HG02973 (cell line): ENCODE measurements around the gene PRKAG2.

ENCODE experiments used
- ATAC-seq: cut with Tn5 transposase; IDR thresholded peaks from one replicate; pipeline ENCODE4 v1.9.1; 2021; ENCODE audit warnings: moderate library complexity; ENCODE audit not compliant: unreplicated experiment

The PRKAG2 gene

GRCh38 chr7:151900986-151901621 lies 24.2 kb upstream of the PRKAG2 start:
- no peak for ATAC-seq

DNA sequence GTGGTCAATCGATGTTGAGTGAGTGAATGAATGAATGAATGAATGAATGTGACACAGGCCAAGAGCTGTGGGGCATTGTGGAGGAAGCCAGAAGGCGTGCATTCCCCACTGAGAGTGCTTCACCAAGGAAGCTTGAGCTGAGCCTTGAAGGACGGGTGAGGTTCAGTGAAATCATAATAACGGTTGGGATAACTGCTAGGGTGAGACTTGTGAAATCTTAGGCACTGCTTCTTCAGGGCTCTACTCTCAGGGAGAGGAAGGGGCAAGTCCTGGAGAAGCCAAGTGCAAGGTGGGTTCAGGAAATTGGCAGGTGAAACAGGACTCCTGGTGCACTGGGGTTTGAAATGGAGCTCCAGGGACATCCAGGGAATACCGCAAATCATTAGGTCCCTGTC lies 23.7 kb upstream of the PRKAG2 start:
- ATAC-seq, result no peak

GRCh38 chr7:151899513-151900360 lies 22.8 kb upstream of the PRKAG2 start:
- no peak for ATAC-seq

DNA sequence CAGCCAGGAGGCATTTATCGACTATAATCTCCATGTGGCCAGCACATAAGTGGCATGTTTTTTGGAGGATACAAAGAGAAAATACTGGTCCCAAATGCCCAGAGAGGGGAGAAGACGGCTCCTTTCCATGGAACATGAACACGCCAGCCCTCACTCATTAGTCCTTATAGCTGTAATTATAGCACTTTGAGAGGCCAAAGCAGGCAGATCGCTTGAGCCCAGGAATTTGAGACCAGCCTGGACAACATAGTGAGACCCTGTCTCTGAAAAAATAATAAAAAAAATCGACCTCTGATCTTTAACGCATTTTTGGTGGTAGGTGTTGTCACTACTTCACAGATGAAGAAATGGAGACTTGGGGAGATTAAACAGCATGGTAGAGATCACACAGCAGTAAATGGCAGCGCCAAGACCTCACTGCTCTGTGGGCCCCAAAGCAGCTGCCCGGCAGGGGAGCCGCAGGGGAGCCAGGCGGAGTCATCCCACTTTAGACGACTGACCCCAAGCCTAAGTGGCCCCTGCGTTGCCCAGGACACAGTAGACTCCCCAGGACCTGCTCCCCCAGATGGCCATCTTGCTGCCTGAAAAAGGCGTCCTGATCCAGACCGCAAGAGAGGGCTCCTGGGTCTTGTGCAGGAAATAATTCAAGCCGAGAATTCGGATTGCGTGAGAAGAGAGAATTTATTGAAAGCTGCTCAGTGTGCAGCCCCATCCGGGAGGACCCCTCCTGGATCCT lies 21.2 kb upstream of the PRKAG2 start:
- ATAC-seq, result no peak

GRCh38 chr7:151897161-151897731 lies 20.3 kb upstream of the PRKAG2 start:
- ATAC-seq, result no peak

DNA sequence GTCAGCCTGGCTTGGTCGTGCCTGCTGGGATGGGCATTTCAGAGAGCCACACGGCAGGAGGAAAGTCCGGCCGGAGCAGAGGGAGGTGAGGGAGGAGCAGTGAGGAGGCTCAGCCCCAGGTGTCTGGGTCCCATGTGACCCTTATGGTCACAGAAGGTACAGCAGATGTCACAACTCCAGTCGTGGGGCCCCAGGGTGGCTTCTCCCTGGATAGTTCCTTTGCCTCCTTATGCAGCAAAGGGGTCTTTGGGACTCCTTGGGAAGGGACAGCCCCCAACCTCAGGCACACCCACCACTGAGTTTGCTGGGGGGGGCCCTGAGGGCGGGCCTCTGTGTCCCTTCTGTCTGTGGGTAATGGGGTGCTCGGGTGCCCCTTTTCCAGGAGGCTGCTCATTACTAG lies 19.6 kb upstream of the PRKAG2 start:
- no peak for ATAC-seq

DNA sequence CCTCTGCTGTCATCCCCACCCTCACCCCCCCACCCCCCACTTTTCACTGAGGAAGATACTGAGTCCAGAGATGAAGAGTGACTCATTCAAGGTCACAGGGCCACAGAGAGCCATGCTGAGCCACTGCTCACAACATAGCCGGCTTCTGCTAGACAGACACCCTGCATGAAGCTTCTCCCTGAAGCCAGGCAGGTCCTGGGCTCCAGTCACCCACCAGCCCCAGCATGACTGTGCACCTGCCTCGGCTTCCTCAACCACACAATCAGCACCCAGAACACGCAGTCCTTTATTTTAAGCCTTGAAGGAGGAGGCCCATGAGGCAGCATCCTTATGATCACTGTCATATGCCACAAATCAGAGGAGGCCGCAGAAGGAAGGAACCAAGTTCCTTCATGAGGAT lies 19.2 kb upstream of the PRKAG2 start:
- no peak for ATAC-seq

DNA sequence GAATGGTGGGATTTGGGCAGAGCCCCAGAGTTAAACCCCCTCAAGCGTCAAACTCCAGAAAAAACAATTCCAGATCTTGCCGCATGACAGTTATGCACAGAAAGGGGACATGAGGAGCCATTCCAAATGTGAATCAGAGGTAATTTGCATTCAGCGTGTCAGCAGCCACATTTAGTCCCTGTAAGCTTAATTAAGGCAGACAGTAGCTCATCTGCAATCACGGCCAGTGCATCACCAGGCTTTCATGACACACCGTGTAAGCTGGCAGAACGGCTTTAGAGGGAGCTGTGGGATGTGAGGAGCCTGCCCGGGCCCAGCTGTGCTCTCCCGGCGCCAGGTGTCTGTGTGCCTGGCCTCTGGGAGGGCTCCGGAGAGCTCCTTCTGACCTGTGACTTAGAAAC lies 18.7 kb upstream of the PRKAG2 start:
- no peak for ATAC-seq

DNA sequence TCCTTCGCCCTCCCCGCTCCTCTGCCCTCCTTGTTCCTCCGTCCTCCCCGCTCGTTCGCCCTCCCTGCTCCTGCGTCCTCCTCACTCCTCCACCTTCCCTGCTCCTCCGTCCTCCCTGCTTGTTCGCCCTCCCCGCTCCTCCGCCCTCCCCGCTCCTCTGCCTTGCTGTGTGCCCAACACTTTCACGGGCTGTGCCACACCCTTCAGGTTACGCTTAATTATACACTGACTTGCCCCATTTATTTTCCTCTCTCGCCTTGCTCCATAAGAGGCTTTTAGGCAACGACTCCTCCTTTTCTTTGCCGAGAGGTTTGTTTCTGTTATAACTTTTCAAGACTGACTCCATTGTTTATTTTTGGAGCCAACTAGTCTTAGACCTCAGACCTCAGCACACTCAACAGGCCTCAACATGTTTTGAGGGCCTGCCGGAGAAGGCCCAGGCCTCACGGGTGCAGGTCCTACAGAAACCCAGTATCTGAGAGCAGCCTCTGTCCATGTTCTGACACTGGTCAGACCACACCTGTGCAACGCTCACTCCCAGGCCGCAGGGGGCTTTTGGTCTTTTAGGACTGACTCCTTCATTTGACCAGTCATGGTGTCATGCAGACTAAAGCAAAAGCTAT lies 18.2 kb upstream of the PRKAG2 start:
- ATAC-seq, result no peak

GRCh38 chr7:151894111-151895007 lies 17.4 kb upstream of the PRKAG2 start:
- no peak for ATAC-seq

DNA sequence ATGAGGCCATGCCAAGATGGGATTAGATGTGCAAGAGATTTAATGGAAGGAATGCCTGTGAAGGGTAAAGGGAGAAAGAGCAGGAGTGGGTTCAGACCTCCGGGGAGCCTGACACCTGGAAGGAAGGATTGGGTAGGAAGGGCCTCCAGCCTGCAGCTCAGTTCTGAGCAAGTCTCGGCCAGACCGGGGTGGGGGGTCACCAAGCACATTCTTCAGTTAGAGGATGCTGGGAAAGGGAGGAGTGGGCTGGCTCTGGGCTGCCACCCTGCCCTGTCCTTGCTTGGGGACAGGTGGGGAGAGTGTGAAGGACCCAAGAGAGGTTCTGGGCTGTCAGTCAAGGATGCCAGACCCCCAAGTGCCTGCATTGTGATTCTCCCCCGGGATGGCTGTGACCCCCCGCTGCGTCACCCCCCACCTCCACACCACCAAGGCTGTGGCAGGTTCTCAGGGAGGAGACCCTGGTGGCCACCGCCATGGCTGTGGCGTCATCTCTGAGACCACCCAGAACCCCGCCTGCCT lies 16.5 kb upstream of the PRKAG2 start:
- no peak for ATAC-seq

DNA sequence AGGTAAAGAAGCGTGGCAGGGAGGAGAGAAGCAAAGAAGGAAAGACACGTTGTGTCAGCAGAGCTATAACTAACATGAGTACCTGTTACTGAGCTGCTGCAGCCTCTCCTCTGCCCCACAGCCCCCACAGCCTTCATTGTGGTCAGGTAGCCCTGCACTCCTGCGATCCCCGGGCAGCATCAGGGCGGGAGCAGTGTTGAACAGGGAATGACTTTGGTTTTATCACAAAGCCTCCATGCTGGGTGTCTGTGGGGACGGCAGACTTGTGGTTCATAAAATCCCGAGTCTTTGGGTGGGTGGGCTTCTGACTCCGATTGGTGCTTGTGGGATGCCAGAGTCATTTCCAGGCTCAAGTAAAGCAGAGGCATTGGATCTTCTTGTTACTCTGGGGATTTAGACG lies 14.8 kb upstream of the PRKAG2 start:
- ATAC-seq, result no peak

DNA sequence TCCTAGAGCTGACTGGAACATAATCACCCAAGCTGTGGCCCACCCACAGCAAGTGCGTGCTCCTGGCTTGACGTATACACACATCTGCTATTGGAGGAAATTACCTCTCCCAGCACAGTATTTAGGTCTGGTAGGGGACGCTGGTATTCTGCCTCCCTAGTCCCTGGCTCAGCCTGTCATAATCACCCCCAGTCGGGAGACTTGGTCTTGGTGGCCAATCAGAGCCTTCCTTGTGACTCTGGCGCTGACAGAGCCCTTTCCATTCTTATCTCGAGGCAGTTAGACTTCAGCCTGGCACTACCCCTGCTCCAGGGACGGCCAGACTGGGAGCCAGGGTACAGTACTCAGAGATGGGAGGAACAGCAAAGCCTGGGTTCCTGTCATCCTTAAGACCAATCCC lies 14.3 kb upstream of the PRKAG2 start:
- no peak for ATAC-seq

DNA sequence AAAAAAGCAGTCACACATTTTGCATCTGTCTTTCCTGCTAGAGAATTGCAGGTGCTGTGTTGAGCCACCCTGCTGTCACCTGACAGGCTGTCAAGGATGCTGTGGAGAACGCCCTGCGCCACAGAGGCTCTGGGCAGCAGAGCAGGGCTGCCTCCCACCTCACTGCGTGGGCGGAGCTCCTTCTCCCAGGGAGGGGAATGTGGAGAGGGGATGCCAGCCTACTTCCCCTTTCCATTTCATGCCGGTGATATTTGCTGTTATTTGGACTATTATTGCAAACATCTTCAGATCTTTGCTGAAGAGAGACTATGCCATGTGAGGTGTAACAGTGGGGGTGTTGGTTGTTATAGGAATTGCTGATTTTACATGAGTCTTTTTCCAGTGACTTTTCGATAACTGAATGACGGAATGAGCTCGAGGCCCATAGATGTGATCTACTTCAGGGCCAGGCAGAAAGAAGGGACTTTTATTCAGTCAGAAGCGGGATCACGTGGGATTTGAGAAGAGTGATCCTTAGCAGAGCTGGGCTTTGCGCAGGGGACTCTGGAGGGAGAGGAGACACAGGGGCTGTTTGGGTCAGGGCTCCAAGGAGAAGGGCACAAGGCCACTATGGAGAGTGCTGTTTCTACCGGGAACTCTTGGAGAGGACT lies 13.6 kb upstream of the PRKAG2 start:
- no peak for ATAC-seq

GRCh38 chr7:151889406-151890354 lies 12.8 kb upstream of the PRKAG2 start:
- ATAC-seq, result no peak

DNA sequence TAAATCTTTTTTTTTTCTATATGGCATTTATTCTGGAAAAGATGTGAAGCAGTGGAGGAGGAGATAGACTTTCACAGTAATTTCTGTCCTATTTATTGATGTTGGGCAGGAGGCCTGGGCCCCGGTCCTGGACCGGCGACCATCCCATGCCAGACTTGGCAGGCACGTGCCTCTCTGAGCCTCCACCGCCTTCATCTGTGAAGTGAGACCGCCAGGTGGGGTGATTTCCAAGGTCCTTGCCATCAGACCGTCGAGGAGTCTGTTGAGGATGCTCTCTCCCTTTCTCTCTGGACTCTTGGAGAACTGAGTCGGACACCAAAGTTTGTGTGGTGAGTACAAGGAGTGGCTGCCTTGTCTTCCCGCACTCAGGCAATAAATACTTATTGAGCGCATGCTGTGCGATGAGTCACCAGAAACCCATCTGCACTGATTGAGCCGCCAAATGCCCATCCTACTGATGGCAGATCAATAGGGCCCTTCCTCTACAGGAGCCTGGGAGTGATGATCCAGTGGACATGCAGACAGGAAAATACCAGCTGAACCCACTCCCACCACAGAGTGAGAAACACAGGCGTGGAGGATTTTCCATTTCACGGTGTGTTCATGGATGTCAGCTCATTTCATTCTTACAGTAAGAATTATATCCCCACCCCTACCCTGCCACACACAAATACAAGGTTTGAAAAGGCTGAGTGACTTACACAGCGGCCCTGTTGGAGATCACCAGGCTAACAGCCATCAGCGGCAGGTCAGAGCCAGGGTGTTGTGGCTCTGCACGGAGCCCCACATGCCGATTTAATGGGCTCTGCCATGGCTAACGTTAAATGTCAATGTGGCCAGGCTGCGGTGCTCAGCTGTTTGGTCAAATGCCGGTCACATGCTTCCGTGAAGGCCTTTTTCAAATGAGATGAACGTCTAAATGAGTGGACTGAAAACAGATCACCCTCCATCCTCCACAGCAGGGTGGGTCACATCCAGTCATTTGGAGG lies 11.5 kb upstream of the PRKAG2 start:
- no peak for ATAC-seq

DNA sequence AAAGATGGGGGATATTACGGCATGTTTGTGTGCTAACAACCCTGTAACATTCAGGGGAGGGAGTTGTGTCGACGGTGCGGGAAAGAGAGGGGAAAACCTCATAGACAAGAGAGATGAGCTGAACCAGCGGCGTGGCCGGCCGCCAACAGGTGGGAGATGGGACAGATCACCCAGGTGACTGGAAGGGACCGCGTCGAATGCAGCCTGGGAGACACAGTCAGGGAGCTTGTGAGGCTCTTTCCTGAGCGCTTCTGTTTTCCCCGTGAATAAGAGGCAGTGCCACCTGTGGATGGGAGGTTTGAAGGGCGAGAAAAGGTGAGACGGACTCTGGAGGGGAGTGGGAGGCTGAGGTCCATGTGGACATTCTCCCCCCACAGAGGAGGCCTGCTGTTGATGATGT lies 9.9 kb upstream of the PRKAG2 start:
- ATAC-seq, result no peak
